NB4 (cell line): ENCODE data around the gene AP3B1.
A peak's percentile ranks its signal among the peaks of the same experiment; 100 is the strongest.

ENCODE experiments used
- DNase-seq: peaks from one replicate; pipeline ENCODE4 v3.0.0; 2010; ENCODE audit warnings: low read depth
- H3K4me3 ChIP-seq: one replicate; pipeline ENCODE4 v1.5.1; 2011; ENCODE audit warnings: mild to moderate bottlenecking, low read depth, low read length, moderate library complexity
- MYC ChIP-seq: IDR thresholded peaks from 2 replicates; pipeline ENCODE4 v1.6.1; 2011; ENCODE audit warnings: low read depth, low read length
- POLR2A ChIP-seq: IDR thresholded peaks from 2 replicates; pipeline ENCODE4 v1.6.1; 2011; ENCODE audit warnings: mild to moderate bottlenecking; ENCODE audit not compliant: insufficient read length; ENCODE audit errors: extremely low read depth
- TF ChIP-seq, protein P1 (sequence below): IDR thresholded peaks from 2 replicates; pipeline ENCODE4 v1.6.1; 2011; ENCODE audit warnings: low read depth, low read length
- TF ChIP-seq, protein P2 (sequence below): IDR thresholded peaks from one replicate; pipeline ENCODE4 v1.5.1; 2012; ENCODE audit warnings: low read depth, low read length

Gene AP3B1

DNA sequence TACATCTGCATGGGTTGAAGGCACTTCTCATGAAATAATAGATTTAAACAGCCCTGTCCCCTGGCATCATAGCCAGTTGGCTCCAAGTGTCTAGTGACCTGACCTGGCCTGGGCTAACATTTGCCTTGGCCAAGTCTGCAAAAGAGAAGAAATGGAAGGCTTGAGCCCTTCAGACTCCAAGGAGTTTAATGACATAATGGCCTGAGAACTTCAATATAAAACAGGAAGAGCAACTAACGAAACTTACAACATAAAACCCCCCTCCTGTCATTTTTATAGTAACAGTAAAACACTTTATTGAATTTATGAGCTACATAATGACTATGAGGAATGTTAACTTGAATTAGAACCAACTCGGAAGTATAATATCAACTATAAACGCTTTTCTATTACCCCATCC is 299.6 kb downstream of the AP3B1 start:
- TF ChIP-seq, protein P1, sequence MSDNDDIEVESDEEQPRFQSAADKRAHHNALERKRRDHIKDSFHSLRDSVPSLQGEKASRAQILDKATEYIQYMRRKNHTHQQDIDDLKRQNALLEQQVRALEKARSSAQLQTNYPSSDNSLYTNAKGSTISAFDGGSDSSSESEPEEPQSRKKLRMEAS, result no peak
- TF ChIP-seq, protein P2, sequence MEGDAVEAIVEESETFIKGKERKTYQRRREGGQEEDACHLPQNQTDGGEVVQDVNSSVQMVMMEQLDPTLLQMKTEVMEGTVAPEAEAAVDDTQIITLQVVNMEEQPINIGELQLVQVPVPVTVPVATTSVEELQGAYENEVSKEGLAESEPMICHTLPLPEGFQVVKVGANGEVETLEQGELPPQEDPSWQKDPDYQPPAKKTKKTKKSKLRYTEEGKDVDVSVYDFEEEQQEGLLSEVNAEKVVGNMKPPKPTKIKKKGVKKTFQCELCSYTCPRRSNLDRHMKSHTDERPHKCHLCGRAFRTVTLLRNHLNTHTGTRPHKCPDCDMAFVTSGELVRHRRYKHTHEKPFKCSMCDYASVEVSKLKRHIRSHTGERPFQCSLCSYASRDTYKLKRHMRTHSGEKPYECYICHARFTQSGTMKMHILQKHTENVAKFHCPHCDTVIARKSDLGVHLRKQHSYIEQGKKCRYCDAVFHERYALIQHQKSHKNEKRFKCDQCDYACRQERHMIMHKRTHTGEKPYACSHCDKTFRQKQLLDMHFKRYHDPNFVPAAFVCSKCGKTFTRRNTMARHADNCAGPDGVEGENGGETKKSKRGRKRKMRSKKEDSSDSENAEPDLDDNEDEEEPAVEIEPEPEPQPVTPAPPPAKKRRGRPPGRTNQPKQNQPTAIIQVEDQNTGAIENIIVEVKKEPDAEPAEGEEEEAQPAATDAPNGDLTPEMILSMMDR, result no peak
- TF ChIP-seq POLR2A (no peak), MYC (no peak)
- no peak overlapping the region for H3K4me3 ChIP-seq
- DNase-seq, result no peak

DNA sequence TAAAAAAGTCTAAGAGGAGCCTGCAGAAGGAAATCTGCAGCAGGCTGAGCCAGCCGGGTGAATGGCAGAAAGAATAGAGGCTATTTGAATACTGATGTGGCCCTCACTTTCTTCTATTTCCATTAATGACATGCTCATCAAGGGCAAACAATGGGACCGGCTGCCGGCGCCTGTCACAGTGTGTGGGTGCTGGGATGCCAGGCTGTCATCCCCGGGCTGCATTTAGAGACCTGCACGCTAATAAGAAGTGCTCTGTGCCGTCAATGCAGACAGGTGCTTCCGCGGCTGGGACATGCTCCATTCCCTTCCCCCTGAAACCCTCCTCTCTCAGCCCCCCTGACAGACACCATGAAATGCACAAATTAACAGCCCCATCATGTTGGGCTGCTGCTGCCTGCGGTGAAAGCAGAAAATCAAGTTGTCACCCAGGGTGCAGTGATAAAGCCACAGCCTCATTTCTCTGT is 300.6 kb downstream of the AP3B1 start:
- TF ChIP-seq MYC, result no peak
- TF ChIP-seq POLR2A, result no peak
- TF ChIP-seq, protein P1, result no peak
- TF ChIP-seq, protein P2, result no peak
- no peak overlapping the region for H3K4me3 ChIP-seq
- no peak for DNase-seq

DNA sequence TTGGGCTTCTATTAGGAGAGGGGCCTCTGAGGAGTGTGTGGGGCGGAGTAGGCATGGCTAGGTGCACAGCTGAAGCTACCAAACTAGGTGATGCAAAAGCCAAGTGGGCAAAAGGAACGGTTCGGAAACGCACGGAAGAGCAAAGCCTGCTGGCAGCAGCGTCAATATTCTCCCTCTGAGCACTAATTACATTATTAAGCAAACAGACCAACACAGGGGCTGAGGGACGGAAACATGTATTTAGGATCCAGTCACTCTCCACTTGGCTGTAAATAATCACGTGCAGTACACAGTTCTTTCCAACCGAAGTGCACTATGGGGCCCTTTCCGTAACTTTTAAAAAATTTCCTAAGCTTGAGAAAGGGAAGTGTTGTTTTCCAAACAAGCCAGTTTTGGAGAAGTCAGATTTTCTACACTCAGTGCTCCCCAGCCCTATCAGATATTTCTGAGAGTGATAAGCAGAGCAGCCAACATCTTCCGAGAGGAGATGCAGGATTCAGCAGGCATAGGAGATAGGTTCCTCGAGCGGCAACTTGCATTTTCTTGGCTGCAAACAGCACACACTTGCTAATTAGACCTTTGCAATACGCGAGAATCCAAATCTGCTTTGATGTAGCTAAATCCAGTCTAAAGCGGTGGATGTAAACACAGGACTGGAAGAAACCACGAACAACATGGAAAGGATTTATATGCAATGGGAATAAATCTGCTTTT is 301.2 kb downstream of the AP3B1 start:
- no peak for DNase-seq
- H3K4me3 ChIP-seq, result no peak overlapping the region
- TF ChIP-seq, protein P1, result no peak
- TF ChIP-seq, protein P2, result no peak
- TF ChIP-seq POLR2A (no peak), MYC (no peak)

DNA sequence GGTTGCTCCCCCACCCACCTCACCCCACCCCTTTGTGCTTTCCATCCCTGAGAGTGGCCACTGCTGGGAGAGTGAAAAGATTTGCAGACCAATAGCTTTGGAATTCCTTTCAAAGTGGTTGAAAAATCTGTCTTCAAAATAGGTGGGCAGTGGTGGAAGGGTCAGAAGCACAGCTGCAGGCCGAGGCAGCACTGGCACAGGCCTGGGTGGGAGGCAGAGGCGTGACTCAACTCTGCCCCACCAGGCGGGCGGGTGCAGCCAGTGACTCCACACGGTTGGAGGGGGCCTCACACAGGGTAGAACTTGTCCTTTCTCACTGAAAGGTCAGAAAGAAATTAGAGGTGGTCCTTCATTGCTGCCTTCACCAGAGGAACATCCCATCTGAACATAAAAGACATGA is 303.4 kb downstream of the AP3B1 start:
- TF ChIP-seq POLR2A (no peak), MYC (no peak)
- TF ChIP-seq, protein P2, result no peak
- TF ChIP-seq, protein P1, result no peak
- peak; percentile 14 for DNase-seq
- H3K4me3 ChIP-seq, result no peak overlapping the region

DNA sequence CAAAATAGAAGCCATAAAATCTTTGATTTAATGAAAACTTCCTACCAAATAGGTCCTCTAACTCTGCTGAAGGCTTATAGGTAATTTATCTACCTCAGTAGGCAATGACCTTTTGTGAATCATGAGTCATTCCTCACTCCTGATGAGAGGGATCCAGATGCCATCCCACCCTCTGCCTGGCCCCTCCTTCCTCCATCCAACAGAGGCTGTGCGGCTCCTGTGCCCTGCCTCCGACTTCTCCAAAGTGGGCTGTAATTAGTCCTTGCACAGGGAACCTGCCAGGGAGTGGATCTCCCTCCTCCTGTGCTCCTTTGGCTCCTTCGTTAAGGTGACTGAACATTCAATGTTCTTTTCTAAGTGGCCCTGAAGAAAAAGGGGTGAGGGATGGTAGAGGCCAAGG is 304.5 kb downstream of the AP3B1 start:
- no peak for DNase-seq
- TF ChIP-seq, protein P2, result no peak
- TF ChIP-seq, protein P1, result no peak
- TF ChIP-seq MYC (no peak), POLR2A (no peak)
- H3K4me3 ChIP-seq, result no peak overlapping the region
